ENCODE results near the gene ARHGAP26.

DNA sequence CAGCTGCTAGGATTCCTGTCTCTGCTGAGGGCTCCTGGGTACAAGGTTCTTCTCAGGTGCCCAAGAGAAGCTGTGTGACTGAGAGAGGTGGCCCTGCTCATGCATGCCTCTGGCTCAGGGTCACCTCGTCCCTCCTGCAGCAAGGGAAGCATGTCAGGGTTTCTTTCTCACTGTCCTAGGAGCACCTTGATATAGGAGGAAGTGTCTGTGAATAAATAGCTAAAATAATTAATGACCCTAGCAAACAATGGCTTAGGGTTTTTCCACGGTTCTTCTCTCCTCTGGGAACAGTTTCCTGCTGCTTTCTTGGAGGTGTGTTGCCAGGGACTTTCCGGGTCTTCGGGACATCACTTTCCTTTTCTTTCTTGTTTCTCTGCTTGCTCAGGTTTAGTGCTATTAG lies 87.2 kb downstream of the ARHGAP26 start:
- TF ChIP-seq POLR2A (IDR thresholded peaks at IDR 0.05), result no peak
- TF ChIP-seq, protein P1, sequence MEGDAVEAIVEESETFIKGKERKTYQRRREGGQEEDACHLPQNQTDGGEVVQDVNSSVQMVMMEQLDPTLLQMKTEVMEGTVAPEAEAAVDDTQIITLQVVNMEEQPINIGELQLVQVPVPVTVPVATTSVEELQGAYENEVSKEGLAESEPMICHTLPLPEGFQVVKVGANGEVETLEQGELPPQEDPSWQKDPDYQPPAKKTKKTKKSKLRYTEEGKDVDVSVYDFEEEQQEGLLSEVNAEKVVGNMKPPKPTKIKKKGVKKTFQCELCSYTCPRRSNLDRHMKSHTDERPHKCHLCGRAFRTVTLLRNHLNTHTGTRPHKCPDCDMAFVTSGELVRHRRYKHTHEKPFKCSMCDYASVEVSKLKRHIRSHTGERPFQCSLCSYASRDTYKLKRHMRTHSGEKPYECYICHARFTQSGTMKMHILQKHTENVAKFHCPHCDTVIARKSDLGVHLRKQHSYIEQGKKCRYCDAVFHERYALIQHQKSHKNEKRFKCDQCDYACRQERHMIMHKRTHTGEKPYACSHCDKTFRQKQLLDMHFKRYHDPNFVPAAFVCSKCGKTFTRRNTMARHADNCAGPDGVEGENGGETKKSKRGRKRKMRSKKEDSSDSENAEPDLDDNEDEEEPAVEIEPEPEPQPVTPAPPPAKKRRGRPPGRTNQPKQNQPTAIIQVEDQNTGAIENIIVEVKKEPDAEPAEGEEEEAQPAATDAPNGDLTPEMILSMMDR (IDR thresholded peaks at IDR 0.05), result no peak
